ENCODE measurements around the gene CBX8.

GRCh38 chr17:79785017-79785899, 11.6 kb downstream of the CBX8 start:
- TF ChIP-seq POLR2AphosphoS5 (IDR thresholded peaks at IDR 0.05; ENCODE audit: low read depth, low read length) (no peak), POLR2A (IDR thresholded peaks at IDR 0.05; ENCODE audit: low read depth, low read length) (no peak), SPI1 (IDR thresholded peaks at IDR 0.05; ENCODE audit: low read depth, low read length) (no peak), POU2F2 (IDR thresholded peaks at IDR 0.05; ENCODE audit: low read depth, low read length) (no peak), PAX5 (IDR thresholded peaks at IDR 0.05; ENCODE audit: insufficient read depth, low read length, severe bottlenecking) (no peak), TAF1 (IDR thresholded peaks at IDR 0.05; ENCODE audit: low read depth, low read length) (no peak)
